HG02642 (cell line): ENCODE results near the gene PPP4R4.

Experiments used
- ATAC-seq: cut with Tn5 transposase; IDR thresholded peaks from one replicate; pipeline ENCODE4 v1.9.1; 2021; ENCODE audit warnings: mild to moderate bottlenecking; ENCODE audit not compliant: unreplicated experiment, poor library complexity

Gene PPP4R4

GRCh38 chr14:94304243-94304642 lies 130.1 kb downstream of the PPP4R4 start:
- ATAC-seq, result no peak

GRCh38 chr14:94305620-94306019 lies 131.5 kb downstream of the PPP4R4 start:
- ATAC-seq, result no peak

GRCh38 chr14:94306047-94306978 lies 132.2 kb downstream of the PPP4R4 start:
- ATAC-seq, result no peak

- ATAC-seq, result no peak
Observed at GRCh38 chr14:94307410-94307992, 133.4 kb downstream of the PPP4R4 start.

GRCh38 chr14:94309721-94310120 lies 135.6 kb downstream of the PPP4R4 start:
- no peak for ATAC-seq

- no peak for ATAC-seq
Observed at GRCh38 chr14:94310248-94310647, 136.1 kb downstream of the PPP4R4 start.

GRCh38 chr14:94312481-94313246 lies 138.5 kb downstream of the PPP4R4 start:
- ATAC-seq, result no peak

GRCh38 chr14:94313991-94314655 lies 140.0 kb downstream of the PPP4R4 start:
- ATAC-seq, result no peak

- no peak for ATAC-seq
Observed at GRCh38 chr14:94314890-94315289, 140.8 kb downstream of the PPP4R4 start.

- ATAC-seq, result no peak
Observed at GRCh38 chr14:94316692-94317091, 142.6 kb downstream of the PPP4R4 start.

GRCh38 chr14:94317259-94317658 lies 143.1 kb downstream of the PPP4R4 start:
- no peak for ATAC-seq

- ATAC-seq, result no peak
Observed at GRCh38 chr14:94320243-94320642, 146.1 kb downstream of the PPP4R4 start.

- no peak for ATAC-seq
Observed at GRCh38 chr14:94321421-94322271, 147.5 kb downstream of the PPP4R4 start.

GRCh38 chr14:94322648-94323570 lies 148.8 kb downstream of the PPP4R4 start, which contains the start of gene SERPINA6:
TSS of gene SERPINA6 (minus strand) at chr14:94323336. CDS start at chr14:94314648, 8,688 bp downstream.
- no peak for ATAC-seq

- no peak for ATAC-seq
Observed at GRCh38 chr14:94328196-94328595, 154.1 kb downstream of the PPP4R4 start.
